ENCODE results near the gene MUC3A. TPM values are rescaled to one million over a fixed set of nuclear protein-coding genes. Genes with fewer than 3 reads are reported as not detected.

The MUC3A gene
- total and polyA plus RNA-seq, 2 of the 8 experiments (the other 6 are each of a cell fraction or from before 2014, with no cell fraction given): 15.4 to 43.9 TPM

DNA sequence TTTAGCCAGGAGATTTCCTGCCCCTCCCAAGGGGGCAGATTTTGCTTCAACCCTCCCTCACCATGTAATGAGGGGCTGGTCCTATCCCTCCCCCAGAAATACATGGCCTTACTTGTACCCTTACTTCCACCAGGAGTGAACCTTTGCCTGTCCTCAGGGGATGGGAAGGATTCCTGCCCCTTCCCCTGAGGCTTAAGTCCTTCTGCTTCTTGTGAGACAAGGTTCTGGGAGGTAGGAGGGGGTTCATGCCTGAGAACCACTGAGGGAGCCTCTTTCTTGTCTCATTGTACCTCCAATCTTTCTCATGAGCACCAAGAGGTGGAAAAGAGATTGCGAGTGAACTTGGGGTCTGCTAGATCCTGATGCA lies 19.5 kb upstream of the MUC3A start:
- Histone ChIP-seq H3K36me3 (ENCODE audit: control insufficient read depth in 2 of 4, insufficient read depth in 4 of 4, low read length in 3 of 4) (no peaks in the 10 kb centered on the region), H2AK5ac (ENCODE audit: low read depth, low read length) (peak overlapping the region; percentile 58), H3K4me3 (ENCODE audit: extremely low read depth in 1 of 4, insufficient read depth in 2 of 4, low read depth in 3 of 4, low read length in 4 of 4) (no peak overlapping the region), H3K9me3 (ENCODE audit: insufficient read depth in 2 of 2, low read depth in 1 of 2, low read length in 1 of 2) (peaks cover 3 to 10% of the 10 kb centered on the region in 2 experiments; a peak in 3 of 4 replicates), H3K56ac (replicated peaks; ENCODE audit: insufficient read length, low read depth, low read length) (peak overlapping the region; percentile 13), H2BK12ac (ENCODE audit: low read depth, low read length) (peak overlapping the region; percentile 82), H2BK20ac (ENCODE audit: low read length) (peak overlapping the region; percentile 77), H3K18ac (ENCODE audit: extremely low read depth, low read length) (peak overlapping the region; percentile 89; the same call in 1 of the 2 replicates), H3K79me2 (ENCODE audit: control insufficient read depth in 1 of 2, insufficient read depth in 2 of 2, low read length in 2 of 2) (no peaks in the 10 kb centered on the region), H3K27me3 (replicated peaks in 1 of 4; ENCODE audit: control insufficient read depth in 3 of 4, extremely low read depth in 1 of 4, insufficient read depth in 3 of 4, low read length in 3 of 4) (no peaks in the 10 kb centered on the region), H3K27ac (ENCODE audit: low read depth, low read length) (peak overlapping the region; percentile 58; the same call in 1 of the 2 replicates), H3K23me2 (ENCODE audit: low read depth, low read length) (no peaks in the 10 kb centered on the region), H4K8ac (ENCODE audit: extremely low read depth, insufficient read depth, low read length) (no peak overlapping the region), H3K4me1 (replicated peaks in 1 of 4; ENCODE audit: control insufficient read depth in 3 of 4, insufficient read depth in 4 of 4, low read length in 3 of 4) (peaks cover 7 to 14% (median 11%) of the 10 kb centered on the region in 4 experiments), H3K4ac (replicated peaks; ENCODE audit: insufficient read length, low read depth, low read length) (peak overlapping the region; percentile 70), H4K5ac (ENCODE audit: insufficient read length, low read depth, low read length) (peak overlapping the region; percentile 66), H3K14ac (ENCODE audit: insufficient read length) (peak overlapping the region; percentile 8), H2BK5ac (ENCODE audit: low read depth, low read length) (peak overlapping the region; percentile 82; the same call in 1 of the 2 replicates), H4K91ac (replicated peaks; ENCODE audit: insufficient read length, low read length) (peak overlapping the region; percentile 97), H3K4me2 (ENCODE audit: insufficient read depth in 1 of 2, low read depth in 2 of 2, low read length in 2 of 2) (peak overlapping the region; percentile 48 to 64), H2AFZ (ENCODE audit: low read length) (no peak overlapping the region), H3K9ac (replicated peaks in 1 of 4; ENCODE audit: extremely low read depth in 1 of 4, low read depth in 3 of 4, low read length in 3 of 4) (peak overlapping the region in 2 of 4 experiments; percentile 15 to 31; a peak in 4 of 7 replicates), H2BK120ac (replicated peaks; ENCODE audit: low read depth, low read length) (peak overlapping the region; percentile 77), H3K79me1 (ENCODE audit: low read depth, low read length) (no peaks in the 10 kb centered on the region), H2BK15ac (ENCODE audit: low read length) (no peak overlapping the region; the same call in 1 of the 2 replicates), H3K23ac (ENCODE audit: insufficient read length) (no peak overlapping the region), H4K20me1 (replicated peaks in 1 of 2; ENCODE audit: control insufficient read depth in 1 of 2, insufficient read depth in 2 of 2, low read length in 2 of 2) (no peaks in the 10 kb centered on the region)
- WGBS, 2 experiments (ENCODE audit: extremely low coverage in 1 of 2, insufficient coverage in 1 of 2, insufficient read length in 1 of 2, insufficient replicate concordance in 2 of 2, low coverage in 1 of 2, low lambda C conversion rate in 2 of 2, missing lambda C conversion rate in 1 of 2): 80% methylated on average over 1 of the region's 1 CpG; no CpG with 5 or more reads in 1 of the 2 experiments
- ChIA-PET POLR2A (ENCODE audit: partially characterized antibody) (interaction anchor here (1.6 kb wide), 1 partner anchor 20 kb away, joined by 5 read pairs; the partner anchor contains the start of gene MUC3A), CTCF (ENCODE audit: partially characterized antibody) (no interaction called here)
- DNase-seq (ENCODE audit: low read depth in 1 of 2, low spot score in 2 of 2): no peak
- no peak for FAIRE-seq
- TF ChIP-seq POLR2A (IDR thresholded peaks at IDR 0.05; ENCODE audit: control extremely low read depth in 1 of 2, low read depth in 2 of 2, low read length in 2 of 2) (0 out of 3 replicates have a peak, but pooled peaks of 1 of the 2 experiments have one; percentile 9), TBP (IDR thresholded peaks at IDR 0.05; ENCODE audit: low read depth, low read length) (no peak), RBBP5 (IDR thresholded peaks at IDR 0.05; ENCODE audit: borderline replicate concordance, low read depth, low read length) (peak; percentile 84; the same call in 1 of the 2 replicates)
- TF ChIP-seq, protein P1, sequence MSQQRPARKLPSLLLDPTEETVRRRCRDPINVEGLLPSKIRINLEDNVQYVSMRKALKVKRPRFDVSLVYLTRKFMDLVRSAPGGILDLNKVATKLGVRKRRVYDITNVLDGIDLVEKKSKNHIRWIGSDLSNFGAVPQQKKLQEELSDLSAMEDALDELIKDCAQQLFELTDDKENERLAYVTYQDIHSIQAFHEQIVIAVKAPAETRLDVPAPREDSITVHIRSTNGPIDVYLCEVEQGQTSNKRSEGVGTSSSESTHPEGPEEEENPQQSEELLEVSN (IDR thresholded peaks at IDR 0.05): 0 out of 2 replicates have a peak, but pooled peaks have one; percentile 2

All from H1 (cell line).